Activated T-cell treated with anti-CD3 and anti-CD28 coated beads for 24 hours (primary cell): ENCODE measurements around the gene C12orf43.
"Not testable (repeated sequence)": the region's sequence is repeated elsewhere in the genome, so short reads cannot be mapped to it uniquely, and the experiment has no call there.

Source experiments
- DNase-seq: peaks from one replicate; pipeline ENCODE4 v3.0.0-alpha.2; 2020; ENCODE audit warnings: low read depth

Gene C12orf43

DNA sequence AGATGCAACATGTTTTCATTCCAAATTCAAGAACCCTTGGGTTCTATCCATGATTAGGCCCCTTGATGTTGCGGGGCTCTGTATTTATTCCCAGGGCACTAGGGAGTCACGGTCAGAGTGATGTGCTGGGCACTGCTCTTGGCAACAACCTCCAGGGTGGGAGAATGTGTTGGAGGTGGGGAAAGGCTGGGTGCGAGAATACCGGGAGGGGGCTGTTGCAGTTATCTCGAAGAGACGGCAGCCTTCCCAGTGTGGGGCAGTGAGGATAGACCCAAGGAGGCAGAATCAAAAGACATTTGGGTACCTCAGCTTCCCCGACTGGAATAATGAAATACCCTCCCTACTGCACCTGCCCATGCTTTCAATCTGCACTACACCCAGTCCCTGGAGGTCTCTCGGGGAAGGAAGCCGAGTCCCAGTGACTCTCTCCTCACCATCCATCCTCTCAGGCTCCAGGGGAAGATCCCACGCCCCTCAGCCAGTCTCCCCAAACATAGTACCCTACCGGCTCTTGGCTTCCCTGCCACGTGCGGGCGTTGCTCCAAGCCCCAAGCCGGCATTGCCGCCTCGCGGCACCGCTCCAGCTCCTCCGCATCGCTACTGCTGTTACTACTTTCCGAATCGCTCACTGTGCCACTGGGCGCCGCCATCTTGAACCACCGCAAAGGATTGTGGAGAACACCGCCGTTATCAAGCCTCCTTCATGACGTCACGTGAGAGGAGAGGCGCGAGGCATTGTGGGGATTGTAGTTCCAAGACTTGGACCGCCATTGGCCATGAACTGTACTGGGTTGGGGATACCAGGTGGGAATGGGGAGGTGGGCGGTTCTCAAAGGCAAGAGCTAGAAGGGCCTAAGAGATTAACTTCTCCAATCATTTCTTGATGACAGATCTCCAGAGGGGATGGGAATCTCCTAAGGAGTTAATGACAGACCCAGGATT, at the start of gene C12orf43:
Gene C12orf43 (minus strand): TSS at position 663 of the 942 bp plus-strand sequence. CDS start 13 bp downstream, at position 650.
- peak; percentile 90 for DNase-seq

GRCh38 chr12:121065345-121065744, 49.1 kb upstream of the C12orf43 start:
- no peak for DNase-seq

DNA sequence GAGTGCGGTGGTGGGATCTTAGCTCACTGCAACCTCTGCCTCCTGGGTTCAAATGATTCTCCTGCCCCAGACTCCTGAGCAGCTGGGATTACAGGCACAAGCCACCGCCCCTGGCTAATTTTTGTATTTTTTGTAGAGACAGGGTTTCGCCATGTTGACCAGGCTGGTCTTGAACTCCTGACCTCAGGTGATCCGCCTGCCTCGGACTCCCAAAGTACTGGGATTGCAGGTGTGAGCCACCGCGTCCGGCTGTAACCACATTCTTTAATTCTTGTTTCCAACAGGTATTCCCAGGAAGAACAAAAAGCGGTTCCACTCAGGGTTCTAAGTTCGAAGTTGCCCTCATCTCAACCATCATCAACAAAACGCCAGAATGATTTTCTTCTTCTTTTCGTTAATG, 48.3 kb upstream of the C12orf43 start:
- DNase-seq: not testable (repeated sequence)

DNA sequence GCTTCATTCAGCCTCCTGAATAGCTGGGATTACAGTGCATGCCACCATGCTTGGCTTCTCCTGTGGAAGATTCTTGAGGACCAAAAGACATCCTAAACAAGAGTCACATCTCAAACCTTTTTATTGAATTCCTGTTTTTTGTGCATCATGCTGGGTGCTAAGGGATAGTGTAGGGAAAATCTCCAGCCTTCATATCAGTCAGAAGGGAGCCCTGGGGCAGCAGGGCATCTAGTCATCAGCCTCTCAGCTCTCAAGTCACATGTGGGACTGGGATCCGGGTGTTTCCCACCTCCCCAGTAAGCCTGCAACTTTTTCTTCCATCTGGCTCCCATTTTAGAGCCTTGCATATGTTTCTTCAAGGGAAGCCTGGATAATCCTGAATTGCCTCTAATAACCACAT, 47.8 kb upstream of the C12orf43 start:
- no peak for DNase-seq

DNA sequence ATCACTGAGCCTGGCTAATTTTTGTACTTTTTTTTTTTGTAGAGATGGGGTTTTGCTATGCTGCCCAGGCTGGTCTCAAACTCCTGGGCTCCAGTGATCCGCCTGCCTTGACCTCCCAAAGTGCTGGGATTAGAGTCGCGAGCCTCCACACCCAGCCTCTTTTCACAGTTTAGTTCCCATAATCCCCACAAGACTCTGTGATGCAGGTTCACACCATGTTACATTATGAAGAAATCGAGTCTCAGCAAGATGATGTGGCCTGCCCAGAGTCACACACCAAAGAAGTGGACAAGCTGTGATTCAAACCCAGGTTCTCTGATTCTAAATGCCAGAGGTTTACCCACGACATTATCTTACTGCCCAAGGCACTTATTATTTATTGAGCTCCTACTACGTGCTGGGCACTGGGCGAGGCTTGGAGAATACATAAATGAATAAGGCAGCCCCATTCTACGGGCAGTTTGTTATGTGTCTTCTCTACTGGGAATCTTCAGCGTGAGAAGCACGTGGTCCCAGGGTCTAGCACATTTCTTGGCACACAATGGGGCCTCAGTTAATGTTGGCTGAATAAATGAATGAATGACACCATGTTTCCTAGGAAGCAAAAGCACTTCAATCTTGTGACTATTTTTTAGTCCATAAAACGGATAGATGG, 46.2 kb upstream of the C12orf43 start:
- no peak for DNase-seq

- no peak for DNase-seq
These were observed 45.5 kb upstream of the C12orf43 start for GRCh38 chr12:121061831-121062230.

GRCh38 chr12:121060149-121061001, 44.1 kb upstream of the C12orf43 start:
- DNase-seq: no peak

- no peak for DNase-seq
These were observed 43.0 kb upstream of the C12orf43 start for GRCh38 chr12:121059031-121059898.

DNA sequence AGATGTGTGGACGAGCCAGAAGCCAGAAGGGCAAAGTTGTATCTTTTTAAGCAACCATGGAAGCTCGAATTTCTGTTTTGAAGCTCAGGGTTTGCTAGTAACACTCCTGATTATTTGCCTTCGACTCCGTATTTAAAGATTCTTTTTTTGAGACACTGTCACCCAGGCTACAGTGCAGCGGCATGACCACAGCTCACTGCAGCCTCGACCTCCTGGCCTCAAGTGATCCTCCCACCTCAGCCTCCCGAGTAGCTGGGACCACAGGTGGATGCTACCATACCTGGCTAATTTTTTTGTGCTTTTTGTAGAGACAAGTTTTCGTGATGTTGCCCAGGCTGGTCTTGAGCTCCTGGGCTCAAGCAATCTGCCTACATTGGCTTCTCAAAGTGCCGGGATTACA, 41.5 kb upstream of the C12orf43 start:
- DNase-seq: no peak

- DNase-seq: no peak
These were observed 37.4 kb upstream of the C12orf43 start for GRCh38 chr12:121053706-121054105.

GRCh38 chr12:121050725-121051124, 34.4 kb upstream of the C12orf43 start:
- no peak for DNase-seq

DNA sequence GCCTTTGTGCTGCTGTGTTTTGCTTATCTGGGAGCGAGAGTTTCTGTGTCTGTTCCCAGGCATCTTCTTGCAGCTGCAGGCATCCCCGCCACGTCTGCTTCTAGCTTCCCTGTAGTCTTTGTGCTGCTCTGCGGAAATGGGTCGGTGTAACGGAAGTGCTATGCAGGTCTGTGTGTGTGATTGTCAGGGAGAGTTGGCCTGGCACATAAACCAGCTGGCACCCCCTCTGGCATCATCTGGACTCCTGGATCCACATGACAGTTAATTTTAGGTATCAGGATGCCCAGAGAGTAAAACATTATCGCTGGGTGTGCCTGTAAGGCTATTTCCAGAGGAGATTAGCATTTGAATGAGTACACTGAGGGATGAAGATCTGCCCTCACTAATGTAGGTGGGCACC, 32.2 kb upstream of the C12orf43 start:
- no peak for DNase-seq

- not testable (repeated sequence) for DNase-seq
These were observed 31.1 kb upstream of the C12orf43 start for GRCh38 chr12:121047400-121047799.

GRCh38 chr12:121043067-121043466, 26.8 kb upstream of the C12orf43 start:
- no peak for DNase-seq

GRCh38 chr12:121038861-121039668, 22.8 kb upstream of the C12orf43 start, which contains the start of gene OASL:
Gene OASL, minus strand, starts transcription at chr12:121039246. Its CDS starts 275 bp downstream, at chr12:121038971.
- DNase-seq: peak; percentile 28

- DNase-seq: peak; percentile 44
These were observed 20.6 kb upstream of the C12orf43 start for GRCh38 chr12:121036810-121037326.

- DNase-seq: no peak
These were observed 18.5 kb upstream of the C12orf43 start for GRCh38 chr12:121034616-121035305.

DNA sequence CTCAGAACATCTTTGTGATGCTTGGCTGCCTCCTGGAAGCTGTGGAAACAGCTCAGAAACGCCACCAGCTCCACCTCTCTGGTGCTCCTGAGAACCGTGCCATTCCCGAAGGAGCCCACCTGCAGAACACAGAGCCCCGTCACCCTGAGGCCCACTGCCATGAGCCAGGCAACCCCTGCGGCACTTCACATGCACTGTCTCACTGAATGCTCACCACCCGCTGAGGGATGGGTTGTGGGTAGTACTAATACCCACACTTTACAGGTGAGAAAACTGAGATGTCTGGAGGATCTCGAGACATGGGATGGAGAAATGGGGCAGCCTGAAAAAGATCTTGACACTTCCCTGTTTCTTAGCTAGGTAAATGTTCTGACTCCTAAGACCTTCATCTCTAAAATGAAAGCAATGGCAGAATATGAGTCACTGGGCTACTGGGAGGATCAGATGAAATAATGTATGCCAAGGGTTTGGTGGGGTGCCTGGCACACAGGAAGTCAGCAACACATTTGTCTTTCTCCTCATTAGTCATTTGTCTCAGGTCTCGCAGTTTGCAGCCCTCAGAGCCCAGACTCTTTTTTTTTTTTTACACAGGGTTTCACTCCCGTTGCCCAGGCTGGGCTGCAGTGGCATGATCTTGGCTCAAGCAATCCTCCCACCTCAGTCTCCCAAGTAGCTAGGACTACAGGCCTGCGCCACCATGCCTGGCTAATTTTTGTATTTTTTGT, 17.5 kb upstream of the C12orf43 start:
- DNase-seq: peak; percentile 45
